Measurements from ENCODE around the gene CPT1C.

The CPT1C gene

GRCh38 chr19:49739933-49740332, 49.0 kb downstream of the CPT1C start:
- Mint-ChIP-seq H3K36me3 (ENCODE audit: low read depth) (no peaks in the 10 kb centered on the region), H3K4me3 (no peak overlapping the region), H3K27ac (no peak overlapping the region), H3K4me1 (ENCODE audit: low read depth) (no peaks in the 10 kb centered on the region), H3K9me3 (no peaks in the 10 kb centered on the region), H3K27me3 (no peaks in the 10 kb centered on the region)

GRCh38 chr19:49741210-49741844, 50.4 kb downstream of the CPT1C start:
- Mint-ChIP-seq H3K27ac (no peak overlapping the region), H3K4me1 (ENCODE audit: low read depth) (no peaks in the 10 kb centered on the region), H3K4me3 (no peak overlapping the region), H3K27me3 (no peaks in the 10 kb centered on the region), H3K9me3 (no peaks in the 10 kb centered on the region), H3K36me3 (ENCODE audit: low read depth) (no peaks in the 10 kb centered on the region)

GRCh38 chr19:49744946-49745381, 54.0 kb downstream of the CPT1C start:
- Mint-ChIP-seq H3K4me1 (ENCODE audit: low read depth) (no peaks in the 10 kb centered on the region), H3K9me3 (no peaks in the 10 kb centered on the region), H3K27me3 (no peaks in the 10 kb centered on the region), H3K4me3 (no peak overlapping the region), H3K27ac (no peak overlapping the region), H3K36me3 (ENCODE audit: low read depth) (no peaks in the 10 kb centered on the region)

- Mint-ChIP-seq H3K4me3 (no peak overlapping the region), H3K27me3 (no peaks in the 10 kb centered on the region), H3K27ac (no peak overlapping the region)
Measured at GRCh38 chr19:49746206-49746958, 55.5 kb downstream of the CPT1C start.

GRCh38 chr19:49749055-49749716, 58.3 kb downstream of the CPT1C start:
- Mint-ChIP-seq H3K36me3 (ENCODE audit: low read depth) (no peaks in the 10 kb centered on the region), H3K9me3 (no peaks in the 10 kb centered on the region), H3K27me3 (no peaks in the 10 kb centered on the region), H3K27ac (no peak overlapping the region), H3K4me1 (ENCODE audit: low read depth) (no peaks in the 10 kb centered on the region), H3K4me3 (no peak overlapping the region)

More at GRCh38 chr19:49746206-49746958, 55.5 kb downstream of the CPT1C start:
- no peaks in the 10 kb centered on the region for H3K36me3 Mint-ChIP-seq (ENCODE audit: low read depth)
- no peaks in the 10 kb centered on the region for H3K9me3 Mint-ChIP-seq
- no peaks in the 10 kb centered on the region for H3K4me1 Mint-ChIP-seq (ENCODE audit: low read depth)

GRCh38 chr19:49749771-49750170, 58.9 kb downstream of the CPT1C start:
- H3K9me3 Mint-ChIP-seq, result no peaks in the 10 kb centered on the region
- H3K4me1 Mint-ChIP-seq (ENCODE audit: low read depth), result no peaks in the 10 kb centered on the region
- H3K27ac Mint-ChIP-seq, result no peak overlapping the region
- H3K36me3 Mint-ChIP-seq (ENCODE audit: low read depth), result no peaks in the 10 kb centered on the region
- no peak overlapping the region for H3K4me3 Mint-ChIP-seq
- H3K27me3 Mint-ChIP-seq, result no peaks in the 10 kb centered on the region

- H3K27ac Mint-ChIP-seq, result no peak overlapping the region
- no peaks in the 10 kb centered on the region for H3K4me1 Mint-ChIP-seq (ENCODE audit: low read depth)
- H3K9me3 Mint-ChIP-seq, result peaks cover 5% of the 10 kb centered on the region
- no peak overlapping the region for H3K4me3 Mint-ChIP-seq
- H3K36me3 Mint-ChIP-seq (ENCODE audit: low read depth), result no peaks in the 10 kb centered on the region
- H3K27me3 Mint-ChIP-seq, result no peaks in the 10 kb centered on the region
Measured at GRCh38 chr19:49752701-49753100, 61.8 kb downstream of the CPT1C start.

GRCh38 chr19:49755956-49756355, 65.0 kb downstream of the CPT1C start:
- Mint-ChIP-seq H3K27me3 (no peaks in the 10 kb centered on the region), H3K27ac (no peak overlapping the region), H3K9me3 (peaks cover 5% of the 10 kb centered on the region), H3K36me3 (ENCODE audit: low read depth) (no peaks in the 10 kb centered on the region), H3K4me1 (ENCODE audit: low read depth) (no peaks in the 10 kb centered on the region), H3K4me3 (no peak overlapping the region)

- Mint-ChIP-seq H3K9me3 (peaks cover 5% of the 10 kb centered on the region), H3K36me3 (ENCODE audit: low read depth) (no peaks in the 10 kb centered on the region), H3K4me1 (ENCODE audit: low read depth) (no peaks in the 10 kb centered on the region), H3K4me3 (no peak overlapping the region), H3K27me3 (no peaks in the 10 kb centered on the region), H3K27ac (no peak overlapping the region)
Measured at GRCh38 chr19:49758292-49758691, 67.4 kb downstream of the CPT1C start.

GRCh38 chr19:49761249-49761624, 70.3 kb downstream of the CPT1C start:
- H3K4me1 Mint-ChIP-seq (ENCODE audit: low read depth), result peaks cover 6% of the 10 kb centered on the region
- no peaks in the 10 kb centered on the region for H3K9me3 Mint-ChIP-seq
- H3K27me3 Mint-ChIP-seq, result no peaks in the 10 kb centered on the region
- no peak overlapping the region for H3K4me3 Mint-ChIP-seq
- H3K36me3 Mint-ChIP-seq (ENCODE audit: low read depth), result no peaks in the 10 kb centered on the region
- no peak overlapping the region for H3K27ac Mint-ChIP-seq

GRCh38 chr19:49761625-49762311, 70.9 kb downstream of the CPT1C start:
- H3K27me3 Mint-ChIP-seq, result no peaks in the 10 kb centered on the region
- no peaks in the 10 kb centered on the region for H3K9me3 Mint-ChIP-seq
- peaks cover 11% of the 10 kb centered on the region for H3K4me1 Mint-ChIP-seq (ENCODE audit: low read depth)
- no peaks in the 10 kb centered on the region for H3K36me3 Mint-ChIP-seq (ENCODE audit: low read depth)
- no peak overlapping the region for H3K27ac Mint-ChIP-seq
- no peak overlapping the region for H3K4me3 Mint-ChIP-seq

GRCh38 chr19:49763230-49763629, 72.3 kb downstream of the CPT1C start, which contains the start of gene TSKS:
TSKS (minus strand) TSS chr19:49763306; CDS start chr19:49763247, 59 bp downstream.
- no peaks in the 10 kb centered on the region for H3K9me3 Mint-ChIP-seq
- H3K4me1 Mint-ChIP-seq (ENCODE audit: low read depth), result peaks cover 20% of the 10 kb centered on the region
- no peak within 1 kb of the TSS for H3K27ac Mint-ChIP-seq
- no peaks in the 10 kb centered on the region for H3K36me3 Mint-ChIP-seq (ENCODE audit: low read depth)
- no peak within 1 kb of the TSS for H3K4me3 Mint-ChIP-seq
- H3K27me3 Mint-ChIP-seq, result no peaks in the 10 kb centered on the region
